Measurements from ENCODE around the gene LEMD3.

DNA sequence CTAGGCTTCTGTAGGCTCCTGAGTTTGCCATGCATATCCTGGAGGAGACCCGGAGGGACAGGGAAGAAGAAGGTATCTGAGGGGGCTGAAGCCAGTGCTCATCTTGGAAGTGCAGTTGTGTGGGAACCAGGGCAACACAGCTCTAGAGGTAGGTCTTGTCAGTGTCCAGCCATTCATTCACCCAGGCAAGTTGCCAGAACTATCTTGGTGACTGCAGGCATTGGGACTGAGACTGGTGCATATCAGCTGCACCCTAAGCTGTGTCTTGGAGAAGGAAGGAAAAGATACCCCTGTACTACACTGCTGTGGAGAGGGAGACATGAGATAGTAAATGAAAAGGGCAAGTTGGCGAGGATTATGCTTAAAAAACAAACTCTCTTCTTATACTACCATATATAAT is 43.4 kb upstream of the LEMD3 start:
- TF ChIP-seq, protein P1, sequence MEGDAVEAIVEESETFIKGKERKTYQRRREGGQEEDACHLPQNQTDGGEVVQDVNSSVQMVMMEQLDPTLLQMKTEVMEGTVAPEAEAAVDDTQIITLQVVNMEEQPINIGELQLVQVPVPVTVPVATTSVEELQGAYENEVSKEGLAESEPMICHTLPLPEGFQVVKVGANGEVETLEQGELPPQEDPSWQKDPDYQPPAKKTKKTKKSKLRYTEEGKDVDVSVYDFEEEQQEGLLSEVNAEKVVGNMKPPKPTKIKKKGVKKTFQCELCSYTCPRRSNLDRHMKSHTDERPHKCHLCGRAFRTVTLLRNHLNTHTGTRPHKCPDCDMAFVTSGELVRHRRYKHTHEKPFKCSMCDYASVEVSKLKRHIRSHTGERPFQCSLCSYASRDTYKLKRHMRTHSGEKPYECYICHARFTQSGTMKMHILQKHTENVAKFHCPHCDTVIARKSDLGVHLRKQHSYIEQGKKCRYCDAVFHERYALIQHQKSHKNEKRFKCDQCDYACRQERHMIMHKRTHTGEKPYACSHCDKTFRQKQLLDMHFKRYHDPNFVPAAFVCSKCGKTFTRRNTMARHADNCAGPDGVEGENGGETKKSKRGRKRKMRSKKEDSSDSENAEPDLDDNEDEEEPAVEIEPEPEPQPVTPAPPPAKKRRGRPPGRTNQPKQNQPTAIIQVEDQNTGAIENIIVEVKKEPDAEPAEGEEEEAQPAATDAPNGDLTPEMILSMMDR (conservative IDR thresholded peaks at IDR 0.05; ENCODE audit: low read length), result no peak
- no peak for TF ChIP-seq EZH2phosphoT487 (IDR thresholded peaks at IDR 0.05; ENCODE audit: borderline replicate concordance)
